Small intestine (tissue), 7 donors: ENCODE data around the gene FPGS. TPM values are rescaled to one million over a fixed set of nuclear protein-coding genes. Genes with fewer than 3 reads are reported as not detected.
A peak's percentile ranks its signal among the peaks of the same experiment; 100 is the strongest.

Source experiments
- DNase-seq, 2 donors: peaks; one replicate each; pipeline versions ENCODE4 v3.0.0 to v3.0.0-alpha.2; 2013
- FAIRE-seq: peaks from 2 replicates; lab custom pipeline; 2012; peaks lifted over from hg19 to GRCh38; lab: Jason Lieb, UNC
- H3K27ac ChIP-seq, 3 donors: one replicate each; pipeline ENCODE4 v1.5.1; 2013; ENCODE audit warnings: low read length in 2 of 3, mild to moderate bottlenecking in 2 of 3, control low read depth in 1 of 3, inconsistent platforms in 1 of 3, low read depth in 1 of 3, moderate library complexity in 1 of 3
- H3K27me3 ChIP-seq, 3 donors: one replicate each; pipeline ENCODE4 v1.6.1; 2013; ENCODE audit warnings: low read length in 3 of 3, inconsistent platforms in 1 of 3; ENCODE audit not compliant: control insufficient read depth in 3 of 3, insufficient read depth in 3 of 3
- H3K36me3 ChIP-seq, 3 donors: one replicate each; pipeline ENCODE4 v1.6.1; 2013; ENCODE audit warnings: low read length in 3 of 3, inconsistent platforms in 1 of 3, low read depth in 1 of 3, mild to moderate bottlenecking in 1 of 3, moderate library complexity in 1 of 3; ENCODE audit not compliant: control insufficient read depth in 3 of 3, insufficient read depth in 2 of 3
- H3K4me1 ChIP-seq, 3 donors: one replicate each; pipeline ENCODE4 v1.6.1; 2013; ENCODE audit warnings: low read length in 2 of 3, inconsistent platforms in 1 of 3, low read depth in 1 of 3, mild to moderate bottlenecking in 1 of 3, moderate library complexity in 1 of 3; ENCODE audit not compliant: control insufficient read depth in 3 of 3, insufficient read depth in 2 of 3
- H3K4me3 ChIP-seq, 3 donors: one replicate each; pipeline ENCODE4 v1.5.1; 2013; ENCODE audit warnings: low read length in 3 of 3, control low read depth in 1 of 3, inconsistent platforms in 1 of 3, low read depth in 1 of 3, mild to moderate bottlenecking in 1 of 3, moderate library complexity in 1 of 3
- H3K9me3 ChIP-seq, 2 donors: one replicate each; pipeline ENCODE4 v1.6.1; 2013; ENCODE audit warnings: low read depth in 1 of 2, low read length in 1 of 2; ENCODE audit not compliant: control insufficient read depth in 2 of 2, insufficient read depth in 1 of 2
- WGBS, 3 donors: extraction: QIAGEN DNeasy Blood & Tissue Kit; methylation state at CpG; one replicate each; pipeline ENCODE4 v1.1.7; 2013; 5-methylcytosine and 5-hydroxymethylcytosine counted together
- polyA plus RNA-seq, 4 donors: library from polyadenylated mRNA; stranded (reverse) in 3 of 4; unstranded in 1 of 4; fragments of 200-250 nt in 3 of 4; fragments of 120-200 nt in 1 of 4; gene quantifications; one replicate each; pipeline versions ENCODE4 v1.2.1 to v1.2.3, GENCODE V29; 2013
- donor health status: healthy with polysubstance abuse.
- donor health status: control.
- donor health status: control.
- donor health status: Bipolar disorder and iron deficiency.
- donor health status: healthy.

Gene FPGS
- polyA plus RNA-seq, 4 donors: 24.4 to 45.8 (median 30.6) TPM

DNA sequence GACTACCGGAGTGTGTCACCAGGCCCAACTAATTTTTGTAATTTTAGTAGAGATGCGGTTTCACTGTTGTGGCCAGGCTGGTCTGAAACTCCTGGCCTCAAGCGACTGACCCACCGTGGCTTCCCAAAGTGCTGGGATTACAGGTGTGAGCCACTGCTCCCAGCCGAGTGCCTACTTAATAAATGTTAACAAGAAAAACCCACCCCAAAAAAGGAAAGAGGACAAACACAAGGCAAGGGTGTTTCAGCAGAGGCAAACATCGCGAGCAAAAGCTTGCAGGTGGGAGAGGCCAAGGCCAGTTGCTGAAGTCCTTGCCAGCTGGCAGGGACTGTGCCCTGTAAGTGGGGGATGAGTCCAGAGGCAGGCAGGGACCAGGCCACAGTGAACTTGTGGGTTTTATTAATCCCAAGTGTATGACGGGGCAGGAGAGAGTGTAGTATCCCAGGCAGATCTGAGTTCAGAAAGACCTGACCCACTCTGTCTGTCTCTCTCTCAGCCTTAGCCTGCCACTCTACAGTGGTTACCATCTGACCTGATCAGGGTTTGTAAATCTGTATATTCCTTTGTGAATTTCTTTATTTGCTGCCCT, 6.4 kb upstream of the FPGS start:
- peaks cover 0 to 28% (median 2%) of the 10 kb centered on the region in 3 donors for H3K36me3 ChIP-seq
- no peaks in the 10 kb centered on the region for H3K27me3 ChIP-seq
- H3K4me3 ChIP-seq: no peak overlapping the region
- peak overlapping the region in 2 of 3 donors; percentile 9 to 41 for H3K27ac ChIP-seq
- H3K9me3 ChIP-seq: no peaks in the 10 kb centered on the region
- H3K4me1 ChIP-seq: peaks cover 11 to 12% (median 12%) of the 10 kb centered on the region in 3 donors
- FAIRE-seq: no peak
- 40 to 49% (median 43%) methylated on average over 8 of the region's 8 CpGs for WGBS, 3 donors
- peak in 1 of 2 donors; percentile 71 for DNase-seq

DNA sequence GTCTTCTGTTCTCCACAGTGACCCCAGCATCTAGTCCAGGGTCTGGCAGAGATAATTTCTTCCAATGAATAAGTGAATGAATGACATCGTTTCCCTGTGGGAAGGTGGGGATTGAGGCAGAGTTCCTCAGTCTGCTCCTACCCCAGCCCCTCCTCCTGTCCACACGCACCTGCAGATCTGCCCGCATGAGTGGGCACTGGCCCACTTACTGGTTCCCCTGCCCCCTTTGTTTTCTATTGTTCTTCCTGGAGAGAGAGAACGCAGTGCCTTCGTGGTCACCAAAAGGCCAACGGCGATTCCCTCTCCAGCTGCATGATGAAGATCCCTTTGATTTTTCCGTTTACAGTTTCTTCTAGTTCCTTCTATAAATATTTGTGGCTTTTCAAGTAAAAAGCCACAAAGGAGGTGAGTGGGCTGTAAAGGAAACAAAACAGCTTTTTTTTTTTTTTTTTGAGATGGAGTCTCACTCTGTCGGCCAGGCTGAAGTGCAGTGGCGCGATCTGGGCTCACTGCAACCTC, 5.8 kb upstream of the FPGS start:
- peaks cover 0 to 23% (median 0%) of the 10 kb centered on the region in 3 donors for H3K36me3 ChIP-seq
- no peak for DNase-seq
- H3K27ac ChIP-seq: peak overlapping the region in 2 of 3 donors; percentile 8 to 41
- no peaks in the 10 kb centered on the region for H3K27me3 ChIP-seq
- H3K9me3 ChIP-seq: no peaks in the 10 kb centered on the region
- H3K4me3 ChIP-seq: no peak overlapping the region
- FAIRE-seq: no peak
- 29 to 42% (median 42%) methylated on average over 11 of the region's 11 CpGs for WGBS, 3 donors
- H3K4me1 ChIP-seq: peaks cover 11 to 15% (median 13%) of the 10 kb centered on the region in 3 donors

DNA sequence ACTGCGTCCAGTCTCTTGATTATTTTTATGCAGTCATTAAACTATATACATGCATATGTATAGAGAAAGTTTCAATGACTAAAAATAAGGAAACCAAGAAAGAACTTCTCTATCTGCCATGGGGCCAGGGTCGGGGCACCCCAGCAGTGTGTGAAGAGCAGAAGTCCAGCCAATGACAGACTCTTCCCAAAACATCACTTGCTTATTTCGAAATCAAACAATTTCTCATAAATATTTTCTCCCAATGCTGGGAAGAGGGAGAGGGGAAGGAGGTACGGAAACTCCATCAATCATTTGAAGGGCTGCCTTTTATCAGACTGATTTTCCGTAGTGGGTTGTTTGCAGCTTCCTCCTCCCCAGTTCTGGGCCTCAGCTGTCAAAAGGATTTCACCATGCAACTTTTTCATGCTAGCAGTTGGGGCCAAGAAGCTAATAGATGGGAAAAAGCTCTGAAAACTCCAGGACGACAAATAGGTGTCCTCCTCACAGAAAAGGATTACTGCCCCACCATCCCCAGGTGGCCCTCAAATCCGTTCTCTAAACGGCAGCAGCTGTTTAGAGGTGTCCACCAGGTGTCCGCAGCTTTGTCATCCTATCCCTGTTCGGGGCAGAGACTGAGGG, 617 bp upstream of the FPGS start:
- Histone ChIP-seq H3K9me3 (no peaks in the 10 kb centered on the region), H3K4me1 (peaks cover 7 to 23% (median 20%) of the 10 kb centered on the region in 3 donors), H3K27me3 (no peaks in the 10 kb centered on the region), H3K4me3 (peak overlapping the region in 2 of 3 donors; percentile 58 to 61), H3K36me3 (peaks cover under 1 to 24% (median 3%) of the 10 kb centered on the region in 3 donors), H3K27ac (peak overlapping the region in 2 of 3 donors; percentile 78 to 96)
- no peak for DNase-seq
- FAIRE-seq: no peak
- WGBS, 3 donors: 21 to 31% (median 28%) methylated on average over 10 of the region's 10 CpGs

DNA sequence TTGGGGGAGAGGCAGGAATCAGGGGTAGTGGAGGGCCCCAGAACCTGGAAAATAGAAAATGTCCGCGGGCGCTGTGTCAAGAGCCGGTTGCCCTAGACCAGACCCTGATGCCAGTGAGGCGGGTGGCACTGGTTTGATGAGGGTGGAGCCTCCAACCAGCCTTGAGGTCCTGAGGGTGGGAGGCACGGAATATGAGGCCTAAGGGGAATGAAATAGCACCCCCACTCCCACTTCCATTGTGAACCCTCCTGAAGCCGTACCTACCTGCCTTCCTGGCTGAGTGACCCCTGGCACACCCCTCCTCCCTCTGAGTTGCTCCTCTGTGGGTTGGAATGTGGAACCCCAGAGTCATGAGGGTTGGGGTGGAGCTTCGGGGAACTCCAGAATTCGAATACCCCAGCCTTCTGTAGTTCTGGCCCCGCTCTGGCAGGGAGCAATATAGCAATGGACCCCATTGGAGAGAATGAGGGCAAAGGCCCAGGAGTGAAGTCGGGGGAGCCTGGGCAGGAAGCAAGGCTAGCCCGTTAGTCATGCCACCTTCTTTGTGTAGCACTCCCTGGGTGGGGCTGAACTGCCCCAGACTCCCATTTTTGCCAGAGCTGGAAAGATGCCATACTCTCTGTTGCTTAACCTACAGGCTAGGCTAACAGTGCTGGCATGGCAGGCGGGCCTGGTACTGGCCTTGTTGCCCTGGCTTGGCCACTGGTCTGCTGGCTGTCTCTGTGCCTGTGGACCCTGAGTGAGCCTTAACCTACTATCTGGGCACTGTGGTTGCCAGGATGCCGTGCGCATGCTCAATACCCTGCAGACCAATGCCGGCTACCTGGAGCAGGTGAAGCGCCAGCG, 1.0 kb downstream of the FPGS start:
- peaks cover 7 to 19% (median 15%) of the 10 kb centered on the region in 3 donors for H3K4me1 ChIP-seq
- H3K27me3 ChIP-seq: no peaks in the 10 kb centered on the region
- FAIRE-seq: no peak
- peak overlapping the region; percentile 61 to 76 (median 62) for H3K4me3 ChIP-seq
- DNase-seq: peak; percentile 60 to 73
- WGBS, 3 donors: 32 to 40% (median 34%) methylated on average over 17 to 18 of the region's 18 CpGs
- peak overlapping the region; percentile 70 to 98 (median 74) for H3K27ac ChIP-seq
- H3K36me3 ChIP-seq: peaks cover 2 to 41% (median 3%) of the 10 kb centered on the region in 3 donors
- H3K9me3 ChIP-seq: no peaks in the 10 kb centered on the region

DNA sequence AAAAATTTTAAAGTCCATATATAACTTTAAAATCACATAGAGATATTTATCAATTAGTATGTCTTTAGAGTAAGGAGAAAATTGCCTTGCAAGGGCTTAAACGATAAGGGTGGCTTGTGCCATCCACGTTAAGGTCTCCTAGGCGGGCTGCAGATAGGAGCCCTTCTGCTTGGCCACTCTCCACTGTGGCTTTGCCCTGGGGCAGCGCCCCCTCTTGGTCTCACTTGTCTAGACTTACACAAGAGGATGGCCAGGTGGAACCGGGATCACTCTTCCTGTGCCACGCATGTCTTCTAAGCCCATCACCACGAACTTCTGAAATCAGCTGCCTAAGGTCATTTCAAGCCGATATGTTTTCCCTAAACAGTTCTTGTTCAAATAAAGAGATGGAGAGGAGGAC, 2.9 kb downstream of the FPGS start:
- no peak overlapping the region for H3K4me3 ChIP-seq
- H3K27ac ChIP-seq: no peak overlapping the region
- DNase-seq (no peak), FAIRE-seq (no peak)
- H3K9me3 ChIP-seq: no peaks in the 10 kb centered on the region
- 84 to 88% (median 87%) methylated on average over 8 of the region's 8 CpGs for WGBS, 3 donors
- peaks cover 7 to 30% (median 15%) of the 10 kb centered on the region in 3 donors for H3K4me1 ChIP-seq
- peaks cover 2 to 54% (median 5%) of the 10 kb centered on the region in 3 donors for H3K36me3 ChIP-seq
- no peaks in the 10 kb centered on the region for H3K27me3 ChIP-seq

DNA sequence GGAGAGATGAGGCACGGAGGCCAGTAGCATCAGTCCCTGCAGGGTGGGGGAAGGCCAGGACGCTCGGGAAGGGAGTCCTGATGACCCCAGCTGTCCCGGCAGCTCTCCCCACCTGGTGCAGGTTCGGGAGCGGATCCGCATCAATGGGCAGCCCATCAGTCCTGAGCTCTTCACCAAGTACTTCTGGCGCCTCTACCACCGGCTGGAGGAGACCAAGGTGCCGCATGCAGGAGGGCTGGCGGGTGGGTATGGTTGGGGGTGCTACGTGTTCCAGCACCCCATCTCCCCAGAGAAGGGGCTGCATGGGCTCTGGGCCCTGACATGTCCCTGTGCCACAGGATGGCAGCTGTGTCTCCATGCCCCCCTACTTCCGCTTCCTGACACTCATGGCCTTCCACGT, 4.2 kb downstream of the FPGS start:
- no peak overlapping the region for H3K4me3 ChIP-seq
- H3K36me3 ChIP-seq: peaks cover 2 to 61% (median 5%) of the 10 kb centered on the region in 3 donors
- 95 to 96% (median 95%) methylated on average over 9 to 14 of the region's 14 CpGs for whole genome bisulfite sequencing, 3 donors
- no peak overlapping the region for H3K27ac ChIP-seq
- H3K27me3 ChIP-seq: no peaks in the 10 kb centered on the region
- H3K9me3 ChIP-seq: no peaks in the 10 kb centered on the region
- DNase-seq (no peak), FAIRE-seq (no peak)
- H3K4me1 ChIP-seq: peaks cover 7 to 30% (median 14%) of the 10 kb centered on the region in 3 donors

DNA sequence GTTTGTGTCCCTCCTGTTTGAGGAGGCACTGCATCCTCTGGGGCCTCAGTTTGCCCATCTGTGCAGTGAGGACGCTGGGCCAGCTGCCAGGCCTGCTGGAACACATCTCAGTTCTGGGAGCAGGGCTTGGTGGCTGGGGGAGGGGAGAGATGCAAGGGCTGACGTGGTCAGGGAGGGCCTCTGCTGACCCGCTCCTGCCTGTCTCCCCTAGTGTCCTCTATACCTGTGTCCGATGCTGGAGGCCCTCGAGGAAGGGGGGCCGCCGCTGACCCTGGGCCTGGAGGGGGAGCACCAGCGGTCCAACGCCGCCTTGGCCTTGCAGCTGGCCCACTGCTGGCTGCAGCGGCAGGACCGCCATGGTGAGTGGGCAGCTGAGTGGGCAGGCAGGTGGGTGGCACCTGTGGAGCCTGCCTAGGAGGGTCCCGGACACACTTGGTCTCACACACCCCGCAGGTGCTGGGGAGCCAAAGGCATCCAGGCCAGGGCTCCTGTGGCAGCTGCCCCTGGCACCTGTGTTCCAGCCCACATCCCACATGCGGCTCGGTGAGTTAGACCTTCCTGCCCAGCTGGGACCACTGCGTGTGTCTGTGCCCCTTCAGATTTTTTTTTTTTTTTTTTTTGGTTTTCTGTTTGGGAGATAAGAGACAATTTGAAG, 5.8 kb downstream of the FPGS start:
- no peak for DNase-seq
- 91 to 97% (median 96%) methylated on average over 15 to 17 of the region's 17 CpGs for WGBS, 3 donors
- H3K4me3 ChIP-seq: no peak overlapping the region
- no peaks in the 10 kb centered on the region for H3K9me3 ChIP-seq
- H3K27ac ChIP-seq: no peak overlapping the region
- H3K36me3 ChIP-seq: peaks cover 5 to 77% (median 7%) of the 10 kb centered on the region in 3 donors
- H3K27me3 ChIP-seq: no peaks in the 10 kb centered on the region
- FAIRE-seq: no peak
- peaks cover 7 to 22% (median 8%) of the 10 kb centered on the region in 3 donors for H3K4me1 ChIP-seq
